Bronchial epithelial cell (primary cell): ENCODE data around the gene ATXN2. TPM values are rescaled to one million over a fixed set of nuclear protein-coding genes. Genes with fewer than 3 reads are reported as not detected.

Experiments used
- DNase-seq: peaks from one replicate; pipeline ENCODE4 v3.0.0-alpha.2; 2010; ENCODE audit warnings: low read depth
- FAIRE-seq: peaks from 2 replicates; lab custom pipeline; 2011; peaks lifted over from hg19 to GRCh38; lab: Jason Lieb, UNC
- H3K27me3 ChIP-seq: 2 replicates; pipeline ENCODE4 v1.5.1; 2011; ENCODE audit warnings: low read length; ENCODE audit not compliant: control insufficient read depth, insufficient read depth
- H3K36me3 ChIP-seq: 2 replicates; pipeline ENCODE4 v1.5.1; 2011; ENCODE audit warnings: low read length; ENCODE audit not compliant: control insufficient read depth, insufficient read depth
- H3K4me3 ChIP-seq: 2 replicates; pipeline ENCODE4 v1.5.1; 2011; ENCODE audit warnings: mild to moderate bottlenecking, low read depth, low read length, control low read depth
- total RNA-seq: library from RNA; depleted of rRNA; stranded (reverse); fragments of >200 nt; gene quantifications from 2 replicates; pipeline ENCODE4 v1.2.1, GENCODE V29; 2014
- TF ChIP-seq, protein P1 (sequence below): IDR thresholded peaks from 2 replicates; pipeline ENCODE4 v1.5.1; 2011; ENCODE audit warnings: mild to moderate bottlenecking, moderate library complexity, low read length, control low read depth, inconsistent platforms; ENCODE audit not compliant: insufficient read depth, severe bottlenecking

ATXN2 gene
- total RNA-seq, 1 donor from 2014 or later: 8.7 TPM

DNA sequence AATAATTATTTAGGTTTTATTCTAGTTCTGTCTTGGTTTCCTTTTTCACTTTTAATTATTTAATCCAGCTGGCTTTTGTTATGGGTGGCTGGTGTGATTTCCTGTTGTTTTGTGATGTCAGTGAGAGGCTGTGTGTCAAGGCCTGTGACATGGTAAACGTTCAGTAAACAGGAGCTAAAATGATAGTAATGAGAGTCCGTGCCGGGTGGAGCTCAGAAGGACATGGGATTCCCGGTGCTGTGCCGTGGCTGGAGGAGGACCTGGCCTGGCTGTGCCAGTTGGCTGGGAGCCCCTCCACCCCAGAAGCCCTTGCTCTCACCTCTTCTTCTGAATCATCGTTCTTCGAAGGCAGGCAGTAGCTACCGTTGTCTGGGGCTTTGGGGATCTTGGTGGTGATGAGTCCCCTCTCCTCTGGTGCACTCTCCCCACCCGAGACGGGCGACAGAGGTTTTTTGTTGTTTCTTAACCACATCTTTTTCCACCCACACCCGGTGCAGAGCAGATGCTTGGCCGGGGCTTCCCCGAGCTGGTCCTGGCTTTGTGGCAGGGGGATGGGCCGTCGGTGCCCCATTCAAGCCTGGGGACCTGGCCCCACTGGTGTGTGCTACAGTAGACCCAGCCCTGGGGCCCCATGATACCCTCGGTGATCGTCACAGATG lies 164.3 kb downstream of the ATXN2 start:
- TF ChIP-seq, protein P1, sequence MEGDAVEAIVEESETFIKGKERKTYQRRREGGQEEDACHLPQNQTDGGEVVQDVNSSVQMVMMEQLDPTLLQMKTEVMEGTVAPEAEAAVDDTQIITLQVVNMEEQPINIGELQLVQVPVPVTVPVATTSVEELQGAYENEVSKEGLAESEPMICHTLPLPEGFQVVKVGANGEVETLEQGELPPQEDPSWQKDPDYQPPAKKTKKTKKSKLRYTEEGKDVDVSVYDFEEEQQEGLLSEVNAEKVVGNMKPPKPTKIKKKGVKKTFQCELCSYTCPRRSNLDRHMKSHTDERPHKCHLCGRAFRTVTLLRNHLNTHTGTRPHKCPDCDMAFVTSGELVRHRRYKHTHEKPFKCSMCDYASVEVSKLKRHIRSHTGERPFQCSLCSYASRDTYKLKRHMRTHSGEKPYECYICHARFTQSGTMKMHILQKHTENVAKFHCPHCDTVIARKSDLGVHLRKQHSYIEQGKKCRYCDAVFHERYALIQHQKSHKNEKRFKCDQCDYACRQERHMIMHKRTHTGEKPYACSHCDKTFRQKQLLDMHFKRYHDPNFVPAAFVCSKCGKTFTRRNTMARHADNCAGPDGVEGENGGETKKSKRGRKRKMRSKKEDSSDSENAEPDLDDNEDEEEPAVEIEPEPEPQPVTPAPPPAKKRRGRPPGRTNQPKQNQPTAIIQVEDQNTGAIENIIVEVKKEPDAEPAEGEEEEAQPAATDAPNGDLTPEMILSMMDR: no peak
- Histone ChIP-seq H3K4me3 (no peak overlapping the region), H3K27me3 (no peaks in the 10 kb centered on the region), H3K36me3 (peaks cover 1% of the 10 kb centered on the region)
- FAIRE-seq (no peak), DNase-seq (peak; percentile 22)

DNA sequence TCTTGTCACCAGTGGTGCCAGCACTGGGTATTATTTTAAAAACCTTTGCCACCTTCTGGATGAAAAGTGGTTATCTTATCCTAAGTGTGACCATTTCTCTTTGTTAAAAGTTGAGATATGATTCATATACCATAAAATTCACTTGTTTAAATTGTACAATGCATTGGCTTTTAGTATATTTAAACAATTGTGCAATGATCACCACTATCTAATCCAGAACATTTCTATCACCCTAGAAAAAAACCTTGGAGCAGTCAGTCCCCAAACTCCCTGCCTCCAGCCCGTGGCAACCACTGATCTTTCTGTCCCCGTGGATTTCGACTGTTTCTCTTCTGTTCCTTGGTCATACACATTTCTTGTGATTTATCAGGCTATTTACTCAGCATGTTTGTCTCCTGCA lies 165.1 kb downstream of the ATXN2 start:
- H3K4me3 ChIP-seq: no peak overlapping the region
- TF ChIP-seq, protein P1: no peak
- H3K27me3 ChIP-seq: no peaks in the 10 kb centered on the region
- FAIRE-seq: no peak
- no peaks in the 10 kb centered on the region for H3K36me3 ChIP-seq
- DNase-seq: no peak

DNA sequence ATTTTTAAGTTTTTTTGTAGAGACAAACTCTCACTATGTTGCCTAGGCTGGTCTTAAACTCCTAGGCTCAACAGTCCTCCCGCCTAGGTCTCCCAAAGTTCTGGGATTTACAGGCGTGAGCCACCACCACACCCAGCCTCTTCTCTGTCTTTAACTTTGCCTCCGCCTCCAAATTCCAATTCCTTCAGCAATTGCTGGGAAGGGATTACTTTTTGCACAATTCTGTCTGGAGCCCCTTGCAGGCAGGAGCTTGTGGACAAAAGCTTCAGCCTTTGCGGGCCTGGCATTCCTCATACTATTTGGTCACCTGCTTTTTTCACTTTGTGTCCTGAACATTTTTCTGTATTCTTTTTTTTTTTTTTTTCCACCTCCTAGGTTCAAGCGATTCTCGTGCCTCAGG lies 167.3 kb downstream of the ATXN2 start:
- Histone ChIP-seq H3K27me3 (no peaks in the 10 kb centered on the region), H3K4me3 (no peak overlapping the region), H3K36me3 (no peaks in the 10 kb centered on the region)
- FAIRE-seq: no peak
- TF ChIP-seq, protein P1: no peak
- DNase-seq: no peak

DNA sequence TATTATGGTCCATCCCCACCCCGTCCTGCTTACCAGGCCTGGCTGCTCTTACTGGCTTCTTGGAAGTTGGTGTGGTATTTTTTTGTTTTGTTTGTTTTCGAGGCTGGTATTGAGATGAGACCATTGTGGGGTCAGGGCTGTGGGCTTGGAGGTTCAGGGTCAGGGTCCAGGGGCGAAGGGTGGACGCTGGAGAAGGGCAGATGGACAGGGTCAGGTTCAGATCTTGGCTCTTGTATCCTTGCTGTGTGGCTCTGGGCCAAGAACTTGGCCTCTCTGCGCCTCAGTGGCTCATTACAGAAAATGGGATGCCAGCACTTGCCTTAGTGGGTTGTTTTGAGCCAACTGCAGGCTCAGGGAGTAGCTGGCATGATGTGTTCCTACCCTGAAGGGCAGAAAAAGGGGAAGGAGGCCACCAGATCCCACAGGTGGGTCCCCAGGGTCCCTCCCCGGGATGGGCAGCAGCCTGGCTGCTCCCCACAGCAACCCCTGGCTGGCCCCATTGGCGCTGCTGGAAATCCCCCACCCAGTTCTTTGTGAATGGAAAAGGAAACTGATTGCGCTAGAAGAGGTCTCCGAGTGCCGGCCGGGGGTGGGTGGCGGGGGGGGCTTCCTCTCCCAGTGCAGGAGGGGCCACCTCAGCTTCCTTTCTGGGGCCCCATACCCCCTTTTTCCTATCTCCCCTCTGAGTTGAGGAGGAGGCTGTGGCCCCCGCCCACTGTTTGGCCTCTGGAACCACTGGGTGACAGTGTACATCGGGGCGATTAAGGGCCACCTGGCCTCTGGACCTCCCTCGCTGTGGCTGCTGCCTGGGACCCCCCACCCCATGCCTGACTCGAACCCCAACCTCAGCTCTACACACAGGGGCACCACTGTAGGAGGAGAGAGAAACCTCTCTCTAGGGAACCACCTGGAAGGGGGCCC lies 168.4 kb downstream of the ATXN2 start:
- Histone ChIP-seq H3K36me3 (no peaks in the 10 kb centered on the region), H3K27me3 (no peaks in the 10 kb centered on the region), H3K4me3 (no peak overlapping the region)
- no peak for FAIRE-seq
- no peak for DNase-seq
- TF ChIP-seq, protein P1: no peak

DNA sequence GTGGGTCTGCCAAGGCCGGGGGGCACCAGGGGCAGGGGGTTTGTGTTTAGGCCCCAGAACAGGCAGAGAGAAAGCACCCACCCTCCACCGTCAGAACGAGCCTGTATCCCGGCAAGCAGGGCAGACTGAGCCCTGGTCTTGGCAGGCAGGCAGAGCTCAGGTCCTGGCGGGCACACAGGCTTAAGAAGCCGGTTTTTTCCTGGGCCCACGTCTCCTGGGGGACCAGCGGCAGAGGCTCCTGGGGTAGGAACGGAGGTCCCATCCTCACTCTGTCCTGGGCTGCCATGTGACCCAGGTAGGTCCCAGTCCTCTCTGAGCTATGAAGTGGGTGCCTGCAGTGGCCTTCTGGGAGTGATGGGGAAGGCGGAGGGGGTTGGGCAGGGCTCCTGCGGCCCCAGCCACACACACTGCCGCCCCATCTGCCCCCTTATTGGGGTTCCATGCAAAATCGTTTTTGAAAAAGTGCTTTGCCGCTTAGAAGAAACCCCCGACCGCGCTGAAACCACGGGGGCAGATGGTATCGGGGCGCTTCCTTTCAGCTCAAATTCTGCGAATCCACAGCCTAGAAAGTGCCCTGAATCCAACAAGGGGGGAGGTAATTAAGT lies 169.2 kb downstream of the ATXN2 start:
- Histone ChIP-seq H3K4me3 (no peak overlapping the region), H3K36me3 (no peaks in the 10 kb centered on the region), H3K27me3 (no peaks in the 10 kb centered on the region)
- DNase-seq (no peak), FAIRE-seq (no peak)
- TF ChIP-seq, protein P1: no peak
